Stimulated activated CD8-positive, alpha-beta memory T cell treated with anti-CD3 and anti-CD28 coated beads, Interleukin-7, amount 100 ng/mL, for 4 hours (primary cell): Measurements from ENCODE around the gene EID2.

Experiments used
- DNase-seq, 2 donors: peaks; one replicate each; pipeline ENCODE4 v3.0.0-alpha.2; 2020; ENCODE audit warnings: low read depth in 2 of 2

EID2 gene

DNA sequence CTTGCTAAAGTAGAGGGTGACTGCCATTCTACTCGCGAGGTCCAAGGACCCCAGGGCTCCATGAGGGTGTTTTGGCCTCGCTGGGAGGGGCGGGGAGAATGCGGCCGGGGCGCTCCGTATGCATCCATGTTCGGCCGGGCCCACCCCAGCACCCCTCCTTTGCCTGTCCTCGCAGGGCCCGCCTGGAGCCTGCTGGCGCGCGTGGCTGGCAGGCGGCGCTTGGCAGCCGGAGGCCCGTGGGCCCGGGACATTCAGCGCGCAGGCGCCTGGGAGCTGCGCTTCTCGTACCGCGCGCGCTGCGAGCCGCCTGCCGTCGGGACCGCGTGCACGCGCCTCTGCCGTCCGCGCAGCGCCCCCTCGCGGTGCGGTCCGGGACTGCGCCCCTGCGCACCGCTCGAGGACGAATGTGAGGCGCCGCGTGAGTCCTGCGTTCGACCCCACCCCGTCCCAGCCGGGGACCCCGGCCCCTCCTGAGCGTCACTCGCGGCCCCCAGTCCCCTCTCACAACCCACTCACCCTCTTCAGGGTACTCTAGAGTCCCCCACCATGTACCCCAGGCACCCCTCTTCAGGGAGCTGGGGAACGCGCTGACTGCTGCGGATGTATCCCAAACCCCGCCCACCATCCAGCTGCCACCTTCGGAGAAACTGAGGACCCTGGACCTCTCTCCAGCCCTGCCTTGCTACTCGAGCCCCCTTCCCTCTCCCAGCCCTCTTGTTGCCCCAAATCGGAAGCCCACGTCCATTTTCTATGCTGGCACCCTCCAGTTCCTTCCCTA, 37.1 kb downstream of the EID2 start:
- peak; percentile 34 to 64 for DNase-seq

DNA sequence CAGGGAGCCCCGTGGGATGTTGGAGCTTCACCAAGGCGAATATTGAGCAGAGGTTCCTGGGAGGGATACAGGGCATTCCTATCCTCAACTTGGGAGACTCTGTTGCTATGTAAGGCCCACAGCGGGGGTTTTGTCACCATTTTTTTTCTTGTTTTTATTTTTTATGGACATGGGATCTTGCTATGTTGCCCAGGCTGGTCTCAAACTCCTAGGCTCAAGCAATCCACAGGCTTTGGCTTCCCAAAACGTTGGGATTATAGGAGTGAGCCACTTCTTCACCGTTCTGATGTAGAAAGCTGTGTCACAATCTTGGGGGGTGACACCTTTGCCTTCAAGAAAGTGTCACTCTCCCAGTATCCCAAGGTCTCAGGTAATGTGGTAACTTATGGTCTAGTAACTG, 38.6 kb downstream of the EID2 start:
- DNase-seq: no peak

DNA sequence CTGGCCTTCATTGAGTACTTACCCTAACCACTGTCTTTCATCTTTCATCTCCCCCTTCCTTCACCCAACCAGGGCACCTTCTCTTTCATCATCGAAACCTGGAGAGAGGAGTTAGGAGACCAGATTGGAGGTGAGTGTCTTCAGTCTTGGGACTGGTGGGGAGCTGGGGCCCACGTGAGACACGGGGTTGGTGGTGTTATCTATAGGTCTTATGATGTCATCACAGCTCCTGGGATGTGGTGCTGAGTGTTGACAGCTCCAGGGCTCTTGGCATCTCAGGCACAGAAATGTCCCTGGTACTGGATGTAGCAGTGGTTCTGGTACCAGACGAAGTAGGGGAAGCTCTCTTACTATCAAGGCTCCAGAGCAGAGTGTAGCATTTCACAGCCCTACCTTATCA, 39.4 kb downstream of the EID2 start:
- DNase-seq: no peak

DNA sequence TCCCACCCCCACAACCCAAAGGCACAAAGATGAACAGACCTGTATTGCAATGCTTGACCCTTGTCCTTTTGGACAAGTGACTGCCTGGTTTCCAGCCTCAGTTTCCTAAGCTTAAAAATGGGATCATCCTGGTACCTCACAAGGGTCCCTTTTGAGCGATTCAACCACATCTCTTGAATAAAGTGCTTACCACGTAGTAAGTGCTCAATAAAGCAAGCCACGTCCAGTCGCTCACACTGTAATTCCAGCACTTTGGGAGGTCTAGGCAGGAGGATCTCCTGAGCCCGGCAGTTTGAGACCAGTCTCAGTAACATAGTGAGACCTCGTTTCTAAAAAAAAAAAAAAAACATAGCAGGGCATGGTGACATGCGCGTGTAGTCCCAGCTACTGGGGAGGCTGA, 40.0 kb downstream of the EID2 start:
- no peak for DNase-seq

DNA sequence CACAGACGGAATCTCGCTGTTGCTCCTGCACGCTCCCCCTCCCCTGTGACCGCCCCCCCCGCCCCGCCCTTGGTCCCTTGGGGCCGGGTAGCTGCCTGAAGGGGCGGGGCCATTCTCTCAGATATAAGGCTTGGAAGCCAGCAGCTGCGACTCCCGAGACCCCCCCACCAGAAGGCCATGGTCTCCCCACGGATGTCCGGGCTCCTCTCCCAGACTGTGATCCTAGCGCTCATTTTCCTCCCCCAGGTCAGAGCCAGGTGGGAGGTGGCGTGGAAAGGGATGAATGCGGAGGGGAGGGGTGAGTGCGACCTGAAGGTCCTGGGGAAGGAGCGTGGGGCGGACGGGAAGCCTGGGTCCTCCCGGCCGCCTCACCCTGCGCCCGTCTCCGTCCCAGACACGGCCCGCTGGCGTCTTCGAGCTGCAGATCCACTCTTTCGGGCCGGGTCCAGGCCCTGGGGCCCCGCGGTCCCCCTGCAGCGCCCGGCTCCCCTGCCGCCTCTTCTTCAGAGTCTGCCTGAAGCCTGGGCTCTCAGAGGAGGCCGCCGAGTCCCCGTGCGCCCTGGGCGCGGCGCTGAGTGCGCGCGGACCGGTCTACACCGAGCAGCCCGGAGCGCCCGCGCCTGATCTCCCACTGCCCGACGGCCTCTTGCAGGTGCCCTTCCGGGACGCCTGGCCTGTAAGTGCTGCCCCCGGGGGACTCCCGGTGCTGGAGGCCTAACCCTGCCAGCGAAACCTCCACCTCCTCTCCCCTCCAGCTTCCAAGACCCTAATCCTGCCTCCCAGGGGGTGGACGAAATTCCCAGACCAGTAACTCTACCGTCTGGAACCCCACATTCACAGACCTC, 40.9 kb downstream of the EID2 start, which contains the start of gene DLL3:
TSS of gene DLL3 (plus strand) at position 150 of the 845 bp plus-strand sequence. CDS start at position 178, 28 bp downstream.
- no peak for DNase-seq

DNA sequence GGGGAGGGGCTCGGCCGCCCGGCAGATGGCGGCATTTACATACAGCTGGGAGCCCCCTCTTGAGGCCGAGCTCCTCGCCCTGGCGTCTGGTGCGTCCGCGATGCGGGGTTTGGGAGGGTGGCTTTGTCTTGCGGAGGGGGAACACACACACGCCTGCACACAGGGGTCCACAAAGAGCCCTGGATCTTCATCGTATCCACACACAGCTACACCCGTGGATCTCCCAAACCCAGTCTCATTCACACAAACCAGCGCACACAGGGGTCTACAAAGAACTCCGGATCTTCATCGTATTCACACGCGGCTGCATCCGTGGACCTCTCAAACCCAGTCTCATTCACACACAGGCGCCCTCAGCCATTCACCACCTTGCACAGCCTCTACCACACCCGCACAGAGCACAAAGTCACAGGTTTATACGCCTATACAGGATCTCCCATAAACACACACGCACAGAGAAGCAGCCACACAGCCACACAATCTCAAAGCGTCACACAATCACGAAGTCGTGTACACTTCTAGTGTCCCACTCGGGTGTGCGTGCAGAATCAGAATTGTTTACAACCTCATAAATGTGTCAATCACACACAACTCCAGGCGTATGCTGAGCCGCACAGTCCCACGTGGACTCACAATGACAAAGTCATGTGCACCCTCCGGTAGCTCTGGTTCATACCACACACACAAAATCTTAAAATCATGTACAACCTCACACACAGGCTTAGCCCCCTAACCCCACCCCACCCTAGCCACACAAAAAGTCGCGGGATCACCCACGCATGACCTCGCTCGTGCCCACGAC, 41.8 kb downstream of the EID2 start:
- no peak for DNase-seq

DNA sequence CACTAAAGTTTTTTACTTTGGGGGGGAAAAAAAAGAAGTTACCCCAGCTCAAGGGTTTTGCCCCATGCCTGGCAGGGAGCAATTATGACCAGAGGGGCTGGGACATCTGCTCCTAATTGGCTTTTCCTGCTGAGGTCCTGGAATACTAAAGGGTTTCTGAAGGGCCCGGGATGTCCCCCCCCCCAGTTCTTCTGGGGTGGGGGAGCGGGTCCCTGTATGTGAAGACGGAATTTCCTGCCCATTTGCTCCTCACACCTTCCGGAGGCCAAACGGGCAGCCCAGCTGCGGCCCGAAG, 42.3 kb downstream of the EID2 start:
- no peak for DNase-seq

DNA sequence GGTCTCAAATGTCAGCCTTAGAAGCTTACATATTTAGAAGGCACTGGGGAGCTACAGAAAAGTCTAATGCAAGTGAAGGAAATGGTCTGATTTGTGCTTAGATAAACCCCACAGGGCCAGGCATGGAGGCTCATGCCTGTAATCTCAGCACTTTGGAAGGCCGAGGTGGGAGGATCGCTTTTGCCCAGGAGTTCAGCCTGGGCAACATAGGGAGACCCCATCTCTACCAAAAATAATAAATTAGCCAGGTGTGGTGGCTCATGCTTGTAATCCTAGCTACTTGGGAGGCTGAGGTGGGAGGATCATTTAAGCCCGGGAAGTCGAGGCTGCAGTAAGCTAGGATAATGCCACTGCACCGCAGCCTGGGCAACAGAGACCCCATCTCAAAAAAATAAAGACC, 43.9 kb downstream of the EID2 start:
- no peak for DNase-seq

DNA sequence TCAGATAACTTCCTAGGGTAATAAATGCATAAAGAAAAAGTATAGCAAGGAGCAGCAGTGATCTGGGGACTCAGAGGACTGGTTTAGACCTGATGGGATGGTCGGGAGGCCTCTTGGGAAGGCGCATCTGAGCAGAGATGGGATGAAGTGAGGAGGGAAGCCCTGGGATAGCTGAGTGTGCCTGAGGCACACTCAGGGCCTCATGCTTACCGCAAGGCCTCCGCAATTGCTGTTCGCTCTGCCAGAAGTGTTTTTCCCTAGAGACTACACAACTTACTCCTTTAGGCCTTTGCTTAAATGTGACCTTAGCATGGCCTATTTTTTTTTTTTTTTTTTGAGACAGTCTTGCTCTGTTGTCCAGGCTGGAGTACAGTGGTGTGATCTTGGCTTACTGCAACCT, 45.3 kb downstream of the EID2 start:
- no peak for DNase-seq

DNA sequence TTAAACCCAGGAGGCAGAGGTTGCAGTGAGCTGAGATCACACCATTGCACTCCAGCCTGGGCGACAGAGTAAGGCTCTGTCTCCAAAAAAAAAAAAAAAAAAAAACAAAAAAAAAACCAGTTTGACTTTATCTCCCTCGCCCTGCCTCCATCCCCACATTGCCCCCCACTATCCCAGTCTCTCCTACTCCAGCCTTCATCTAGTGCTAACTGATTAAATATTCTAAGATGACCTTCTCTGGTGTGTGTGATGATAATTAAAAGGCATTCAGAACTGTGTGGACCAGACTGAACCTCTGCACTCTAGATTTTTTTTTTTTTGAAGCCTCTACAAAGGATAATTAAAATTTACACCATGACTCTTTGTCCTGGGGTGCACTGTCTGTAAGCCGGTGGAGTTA, 47.2 kb downstream of the EID2 start:
- DNase-seq: no peak

DNA sequence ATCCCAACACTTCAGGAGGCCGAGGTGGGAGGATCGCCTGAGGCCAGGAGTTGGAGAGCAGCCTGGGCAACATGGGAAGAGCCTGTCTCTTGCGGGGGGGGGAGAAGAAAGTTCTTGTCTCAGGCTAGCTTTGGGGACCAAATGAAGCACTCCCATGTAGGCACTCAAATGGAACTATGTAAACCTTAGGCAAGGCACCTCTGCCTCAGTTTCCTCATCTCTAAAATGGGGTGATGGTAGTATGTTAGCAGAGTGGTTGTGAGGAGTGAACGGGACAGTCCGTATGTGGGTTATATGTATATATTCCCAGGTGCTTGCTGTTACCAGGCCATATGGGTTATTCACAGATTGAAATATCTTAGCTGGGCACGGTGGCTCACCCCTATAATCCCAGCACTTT, 47.7 kb downstream of the EID2 start:
- no peak for DNase-seq

DNA sequence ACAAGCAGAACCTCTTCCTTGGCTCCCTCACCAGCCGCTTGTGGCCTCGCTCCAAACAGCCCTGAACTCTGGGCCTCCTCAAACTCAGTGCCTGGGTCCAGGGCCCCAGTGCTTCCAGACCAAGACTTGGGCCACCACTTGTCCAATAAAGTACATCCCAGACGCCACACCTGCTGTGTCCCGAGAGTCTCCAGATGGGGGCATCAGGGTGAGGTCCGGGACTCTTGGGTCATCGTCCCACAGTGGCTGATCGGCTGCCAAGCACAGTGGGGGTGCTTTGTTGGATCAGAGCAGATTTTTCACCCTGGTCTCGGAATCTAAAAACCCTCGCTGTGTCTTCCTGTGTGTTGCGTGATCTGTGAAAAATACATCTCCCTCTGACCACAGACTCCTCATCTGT, 50.2 kb downstream of the EID2 start:
- DNase-seq: no peak
